ENCODE results near the gene AIPL1.

DNA sequence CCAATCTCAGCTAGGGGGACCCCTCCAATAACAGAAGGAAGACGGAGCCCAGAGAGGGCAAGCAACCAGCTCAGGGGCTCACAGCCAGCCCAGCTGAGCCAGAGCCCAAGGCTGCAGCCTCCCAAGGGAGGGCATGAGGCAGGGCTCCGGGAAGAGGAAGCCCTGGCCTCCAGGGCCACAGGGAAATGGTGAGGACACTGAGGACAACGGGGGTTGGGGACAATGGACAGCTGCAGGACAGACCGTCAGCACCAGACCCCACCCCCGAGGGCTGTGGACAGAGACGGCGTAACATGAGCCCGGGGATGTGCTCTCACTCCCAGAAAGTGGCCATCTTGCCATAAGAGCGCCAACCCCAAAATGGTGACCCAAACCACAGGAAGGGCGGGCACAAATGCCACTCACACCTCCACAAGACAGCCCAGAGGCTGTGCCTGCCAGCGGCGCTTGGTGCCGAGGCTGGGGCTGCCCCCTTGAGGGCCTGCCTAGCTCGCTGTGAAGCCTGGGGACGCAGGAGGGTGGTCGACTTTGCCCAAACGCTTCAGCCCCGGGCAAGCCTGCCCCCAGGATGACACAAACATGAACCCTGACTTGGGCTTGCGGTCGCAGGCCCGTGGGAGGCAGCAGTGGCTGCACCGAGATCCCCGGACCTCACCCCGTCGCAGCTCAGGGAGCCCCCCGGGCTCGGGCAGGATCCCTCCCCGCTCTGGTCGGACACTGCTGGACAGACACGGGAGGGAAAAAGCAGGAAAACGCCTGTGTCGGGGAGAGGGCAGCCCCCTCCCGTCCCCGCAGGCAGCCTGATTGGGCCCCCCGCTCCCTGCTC is 19.8 kb upstream of the AIPL1 start:
- TF ChIP-seq CTCF (IDR thresholded peaks at IDR 0.05; ENCODE audit: low read length) (no peak), EZH2 (IDR thresholded peaks at IDR 0.05; ENCODE audit: borderline replicate concordance, low read length) (no peak)

Data from OCI-LY1 (cell line).